ENCODE data around the gene MYH11.

Gene MYH11

DNA sequence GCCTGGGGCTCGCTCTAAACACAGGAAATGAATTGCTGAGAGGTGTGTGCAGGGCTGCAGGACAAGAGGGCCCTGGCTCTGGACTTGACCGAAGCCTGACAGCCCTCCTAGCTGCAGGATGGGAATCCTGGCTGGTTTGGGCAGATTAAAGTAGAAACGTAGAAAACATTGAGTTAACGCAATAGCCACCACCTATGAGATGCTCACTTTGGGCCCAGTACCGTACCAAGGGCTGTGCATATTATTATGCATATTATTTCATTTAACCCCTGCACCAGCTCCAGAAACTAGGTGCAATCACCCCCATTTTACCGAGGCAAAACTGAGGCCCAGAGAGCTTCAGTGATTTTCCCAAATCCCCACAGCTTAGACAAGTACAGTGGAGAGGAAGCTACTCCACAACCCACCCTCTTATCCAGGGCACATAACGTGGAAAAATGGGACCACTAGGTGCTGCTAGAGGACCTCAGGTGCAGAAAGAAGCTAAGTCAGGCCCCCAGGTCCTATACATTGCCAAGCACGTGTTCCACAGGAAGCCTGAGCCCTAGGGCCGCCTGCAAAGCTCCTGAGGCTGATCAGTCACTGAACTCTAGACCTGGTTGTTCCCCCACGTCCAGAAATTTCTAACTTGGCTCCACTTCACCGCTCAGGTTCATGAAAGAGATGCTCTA is 79.2 kb downstream of the MYH11 start:
- no peak for DNase-seq (ENCODE audit: low read depth in 2 of 2)

DNA sequence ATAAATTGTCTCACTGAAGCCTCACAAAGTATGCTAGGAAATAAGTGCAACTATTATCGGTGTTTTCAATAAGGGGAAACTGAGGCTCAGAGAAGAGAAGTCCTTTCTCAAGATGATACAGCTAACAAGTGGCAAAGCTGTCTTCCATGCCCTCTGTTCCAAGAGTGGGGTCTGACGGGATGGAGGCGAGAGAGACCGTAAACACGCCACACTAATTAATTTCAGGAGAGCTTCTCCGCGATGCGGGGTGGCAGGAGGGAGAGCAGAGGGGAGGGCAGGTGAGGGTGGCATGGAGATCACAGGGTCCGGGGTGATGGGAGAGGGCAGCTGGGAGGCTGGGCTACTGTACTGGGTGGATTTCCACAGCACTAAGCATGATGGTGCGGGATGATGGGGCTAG is 80.3 kb downstream of the MYH11 start:
- DNase-seq (ENCODE audit: low read depth in 2 of 2): no peak

DNA sequence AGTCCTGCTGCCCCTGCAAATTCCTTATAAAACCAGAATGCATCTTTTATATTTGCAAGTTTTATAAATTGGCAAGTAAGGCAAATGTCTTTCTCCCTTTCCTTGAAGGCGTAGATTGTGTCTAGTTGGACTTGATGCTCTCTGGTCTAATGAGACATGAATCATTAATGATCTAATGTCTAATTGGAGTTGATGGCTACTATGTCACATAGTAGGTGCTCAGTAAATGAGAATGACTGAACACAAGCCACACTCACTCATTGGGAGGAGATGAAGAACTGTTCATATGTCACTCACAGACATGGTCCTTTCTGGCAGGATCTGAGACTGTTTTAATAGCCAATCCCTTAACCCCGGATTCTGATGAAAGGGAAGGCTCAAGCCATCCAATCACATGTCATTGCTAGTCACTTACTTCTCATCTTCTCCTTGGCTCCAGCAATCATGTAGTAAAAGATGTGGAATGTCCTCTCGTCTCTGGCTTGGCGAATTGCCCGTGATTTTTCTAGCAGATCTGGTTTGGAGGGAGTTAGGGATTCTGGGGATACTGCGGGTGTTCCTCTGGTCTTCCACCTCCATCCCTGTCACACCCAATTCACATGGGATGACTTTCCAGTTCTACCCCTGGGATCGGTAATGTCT is 81.0 kb downstream of the MYH11 start:
- DNase-seq (ENCODE audit: low read depth in 2 of 2): no peak

DNA sequence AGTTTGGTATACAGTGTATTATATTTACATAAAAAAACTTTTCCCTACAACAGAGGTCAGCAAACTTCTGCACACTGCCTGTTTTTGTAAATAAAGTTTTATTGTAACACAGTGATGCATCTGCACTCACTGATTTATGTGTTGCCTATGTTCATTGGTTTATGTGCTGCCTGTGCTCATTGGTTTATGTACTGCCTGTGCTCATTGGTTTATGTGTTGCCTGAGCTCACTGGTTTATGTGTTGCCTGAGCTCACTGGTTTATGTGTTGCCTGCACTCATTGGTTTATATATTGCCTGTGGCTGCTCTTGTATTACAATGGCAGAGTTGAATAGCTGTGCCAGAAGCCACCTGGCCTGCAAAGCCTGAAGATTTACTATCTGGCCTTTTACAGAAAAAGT is 81.6 kb downstream of the MYH11 start:
- DNase-seq (ENCODE audit: low read depth in 2 of 2): no peak

DNA sequence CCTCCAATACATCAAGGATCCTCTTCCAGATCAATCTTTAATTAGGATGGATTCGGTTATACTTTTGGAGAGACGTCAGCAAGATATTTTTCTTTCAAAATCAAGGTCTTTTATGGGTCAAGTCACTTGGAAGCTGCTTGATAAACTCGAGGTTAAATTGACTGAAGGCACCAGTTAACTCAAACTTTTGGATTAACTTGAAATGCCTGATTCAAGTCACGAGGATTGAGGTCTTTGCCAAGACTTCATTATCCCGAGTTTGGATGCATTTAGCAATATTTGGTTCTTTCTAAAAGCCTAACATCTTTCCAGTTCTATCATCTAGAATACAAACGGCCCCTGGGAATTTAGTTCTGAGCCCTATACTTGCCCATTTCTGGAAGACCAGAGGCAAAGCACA is 82.9 kb downstream of the MYH11 start:
- no peak for DNase-seq (ENCODE audit: low read depth in 2 of 2)

DNA sequence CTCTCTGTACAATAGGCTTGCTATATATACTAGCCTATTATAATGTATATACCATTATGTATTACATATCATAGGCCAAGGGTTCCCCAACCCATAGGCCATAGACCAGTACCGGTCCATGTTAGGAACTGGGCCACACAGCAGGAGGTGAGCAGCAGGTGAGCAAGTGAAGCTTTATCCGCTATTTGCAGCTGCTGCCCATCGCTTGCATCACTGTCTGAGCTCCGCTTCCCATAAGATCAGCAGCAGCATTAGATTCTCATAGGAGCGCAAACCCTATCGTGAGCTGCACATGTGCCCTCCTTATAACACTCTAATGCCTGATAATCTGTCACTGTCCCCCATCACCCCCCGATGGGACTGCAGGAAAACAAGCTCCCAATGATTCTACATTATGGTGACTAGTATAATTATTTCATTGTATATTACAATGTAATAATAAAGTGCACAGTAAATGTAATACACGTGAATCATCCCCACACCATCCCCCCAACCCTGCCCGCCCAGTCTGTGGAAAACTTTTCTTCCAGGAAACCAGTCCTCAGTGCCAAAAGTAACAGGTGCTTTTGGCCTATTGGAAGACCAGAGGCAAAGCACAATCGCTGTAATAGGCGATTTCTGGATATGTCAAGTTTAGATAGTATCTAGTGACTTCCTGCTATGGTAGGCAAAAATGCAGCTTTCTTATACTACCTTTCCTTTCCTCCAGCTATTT is 84.1 kb downstream of the MYH11 start:
- no peak for DNase-seq (ENCODE audit: low read depth in 2 of 2)

DNA sequence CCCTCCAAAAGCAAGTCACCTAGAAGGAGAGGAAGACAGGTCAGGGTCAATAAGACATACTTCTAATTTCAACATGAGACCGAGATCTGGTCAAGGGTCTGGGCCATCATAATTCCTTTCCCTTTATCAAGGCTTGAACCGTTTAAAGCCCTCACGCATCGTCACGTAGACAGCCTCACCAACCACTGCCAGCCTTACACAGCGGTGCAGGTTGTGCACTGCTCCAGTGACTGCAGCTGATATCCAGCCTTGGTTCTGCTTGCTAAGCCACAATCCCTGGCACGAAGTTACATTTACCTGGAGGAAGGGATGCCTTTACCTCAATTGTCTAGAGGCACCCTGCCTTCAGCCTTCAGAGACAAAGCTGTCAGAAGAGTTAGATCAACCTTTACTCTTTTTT is 85.1 kb downstream of the MYH11 start:
- no peak for DNase-seq (ENCODE audit: low read depth in 2 of 2)

DNA sequence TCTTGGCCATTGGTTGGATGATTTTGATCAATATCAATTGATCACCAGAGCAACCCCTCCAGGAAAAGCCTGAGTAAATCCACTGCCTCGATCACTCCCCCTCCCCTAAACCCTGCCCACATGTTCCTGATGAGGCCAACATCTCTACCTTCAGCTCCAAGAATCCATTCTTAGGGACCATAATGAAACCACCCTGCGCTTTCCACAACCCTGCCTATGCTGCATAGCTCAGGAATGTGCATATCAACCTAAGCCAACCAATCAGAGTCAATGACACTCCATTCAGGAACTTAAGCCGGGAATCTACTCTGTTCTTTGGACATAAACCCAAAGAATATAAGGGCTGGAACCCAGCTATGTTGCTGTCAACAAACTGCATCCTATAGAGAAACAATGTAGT is 86.3 kb downstream of the MYH11 start:
- no peak for DNase-seq (ENCODE audit: low read depth in 2 of 2)

DNA sequence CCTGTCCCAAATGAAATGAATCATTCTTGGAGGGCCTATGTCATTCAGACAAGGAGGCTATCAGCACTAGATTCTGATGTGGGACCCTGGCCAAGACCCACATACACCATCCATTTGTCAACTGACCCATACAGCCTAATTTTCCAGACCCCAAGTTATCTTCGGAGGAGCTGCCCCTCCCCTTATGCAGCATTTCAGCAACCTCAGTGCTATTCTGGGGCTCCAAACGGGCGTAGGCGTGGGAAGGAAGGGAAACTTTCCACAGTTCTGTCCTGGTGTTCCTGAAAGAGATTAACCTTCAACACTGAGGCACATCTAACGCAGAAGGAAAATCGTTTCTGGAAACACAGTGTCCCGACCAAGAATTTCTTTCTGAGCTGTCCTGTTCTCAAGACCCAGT is 86.7 kb downstream of the MYH11 start:
- DNase-seq (ENCODE audit: low read depth in 2 of 2): no peak

DNA sequence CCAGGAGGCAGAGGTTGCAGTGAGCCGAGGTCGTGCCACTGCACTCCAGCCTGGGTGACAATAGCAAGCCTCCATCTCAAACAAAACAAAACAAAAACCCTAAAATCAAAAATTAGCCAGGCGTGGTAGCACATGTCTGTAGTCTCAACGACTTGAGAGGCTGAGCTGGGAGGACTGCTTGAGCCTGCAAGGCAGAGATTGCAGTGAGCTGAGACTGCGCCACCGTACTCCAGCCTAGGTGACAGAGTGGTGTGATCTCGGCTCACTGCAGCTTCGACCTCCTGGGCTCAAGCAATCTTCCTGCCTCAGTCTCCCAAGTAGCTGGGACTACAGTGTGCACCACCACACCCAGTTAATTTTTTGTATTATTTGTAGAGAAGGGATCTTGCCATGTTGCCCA is 87.6 kb downstream of the MYH11 start:
- no peak for DNase-seq (ENCODE audit: low read depth in 2 of 2)

DNA sequence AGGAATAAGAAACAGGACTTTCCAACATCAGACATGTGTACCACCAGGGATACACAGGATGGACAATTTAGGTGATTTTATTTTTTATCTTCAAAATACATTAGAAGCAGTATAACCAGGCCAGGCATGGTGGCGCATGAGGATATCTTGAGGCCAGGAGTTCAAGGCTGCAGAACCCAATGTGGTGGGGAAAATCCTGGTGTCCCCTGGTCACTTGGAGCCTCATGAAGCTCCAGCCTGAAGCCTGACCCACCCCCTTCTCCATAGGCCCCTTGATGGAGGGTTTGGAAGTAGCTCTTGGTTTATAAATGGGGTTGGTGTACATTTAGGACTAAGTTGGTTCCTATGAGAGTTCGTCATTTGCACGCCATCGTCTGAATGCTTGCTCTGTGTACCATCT is 88.6 kb downstream of the MYH11 start:
- no peak for DNase-seq (ENCODE audit: low read depth in 2 of 2)

DNA sequence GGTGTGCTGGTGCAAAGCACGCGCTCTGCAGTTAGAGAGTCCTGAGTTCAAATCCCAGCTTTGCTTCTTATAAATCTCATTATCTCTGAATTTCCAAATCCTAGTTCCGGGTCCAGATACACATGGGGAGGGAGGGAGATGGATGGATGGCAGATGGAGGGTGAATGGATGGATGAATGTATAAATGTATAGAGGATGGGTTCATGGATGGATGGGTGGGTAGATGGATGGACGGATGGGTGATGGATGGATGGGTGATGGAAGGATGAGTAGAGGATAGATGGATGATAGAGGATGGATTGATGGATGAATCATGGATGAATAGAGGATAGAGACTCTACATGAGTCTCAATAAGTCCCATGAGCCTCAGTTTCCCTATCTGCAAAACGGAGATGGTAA is 89.9 kb downstream of the MYH11 start:
- no peak for DNase-seq (ENCODE audit: low read depth in 2 of 2)

DNA sequence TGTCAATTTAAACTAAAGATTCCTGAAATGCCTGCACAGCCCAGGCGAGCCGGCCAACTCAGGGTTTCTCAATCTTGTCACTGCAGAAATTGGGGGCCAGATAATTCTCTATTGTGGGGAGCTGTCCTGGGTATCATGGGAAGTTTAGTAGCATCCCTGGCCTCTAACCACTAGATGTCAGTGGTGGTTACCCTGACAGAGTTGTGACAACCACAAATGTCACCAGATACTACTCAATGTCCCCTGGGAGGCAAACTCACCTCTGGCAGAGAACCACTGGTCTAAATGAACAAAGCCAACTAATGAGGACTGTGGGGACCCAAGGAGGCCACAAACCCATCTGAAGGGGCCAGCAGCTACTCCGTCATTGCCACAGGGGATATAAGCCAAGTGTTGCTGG is 90.9 kb downstream of the MYH11 start:
- no peak for DNase-seq (ENCODE audit: low read depth in 2 of 2)

DNA sequence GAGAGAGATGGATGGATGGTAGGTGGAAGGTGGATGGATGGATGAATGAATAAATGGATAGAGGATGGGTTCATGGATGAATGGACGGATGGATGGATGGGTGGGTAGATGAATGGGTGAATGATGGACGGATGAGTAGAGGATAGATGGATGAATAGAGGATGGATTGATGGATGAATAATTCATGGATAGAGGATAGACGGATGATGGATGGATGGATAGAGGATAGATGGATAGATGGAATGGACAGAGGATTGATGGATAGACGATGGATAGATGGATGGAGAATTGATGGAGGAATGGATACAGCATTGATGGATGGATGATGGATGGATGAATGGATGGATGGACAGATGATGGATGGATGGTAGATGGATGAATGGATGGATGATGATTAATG is 91.7 kb downstream of the MYH11 start:
- DNase-seq (ENCODE audit: low read depth in 2 of 2): no peak

DNA sequence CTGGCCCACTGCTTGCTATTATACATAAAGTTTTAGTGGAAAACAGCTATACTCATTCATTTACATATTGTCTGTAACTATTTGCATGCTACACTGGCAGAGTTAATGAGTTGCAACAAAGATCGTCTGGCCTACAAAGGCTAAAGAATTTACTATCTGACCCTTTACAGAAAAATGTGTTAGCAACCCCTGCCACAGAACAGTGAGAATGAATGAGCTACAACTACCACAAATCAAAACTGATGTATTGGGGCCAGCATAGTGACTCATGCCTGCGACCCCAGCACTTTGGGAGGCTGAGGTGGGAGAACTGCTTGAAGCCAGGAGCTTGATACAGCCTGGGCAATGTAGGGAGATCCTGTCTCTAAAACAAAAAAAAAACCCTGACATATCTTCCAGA is 92.7 kb downstream of the MYH11 start:
- no peak for DNase-seq (ENCODE audit: low read depth in 2 of 2)

DNA sequence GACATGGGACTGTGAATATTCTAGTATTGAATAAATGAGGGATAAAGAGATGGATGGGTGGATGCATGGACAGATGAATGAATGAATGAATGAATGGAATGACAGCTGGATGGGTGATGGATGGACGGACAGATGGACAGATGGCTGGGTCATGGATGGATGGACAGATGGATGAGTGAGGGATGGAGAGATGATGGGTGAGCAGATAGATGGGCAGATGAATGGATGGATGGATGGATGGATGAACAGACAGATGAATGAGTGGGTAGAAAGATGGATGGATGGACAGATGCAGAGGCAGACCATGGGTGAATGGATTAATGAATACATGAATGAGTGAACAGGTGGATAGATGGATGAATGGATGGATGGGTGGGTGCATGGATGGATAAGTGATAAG is 96.7 kb downstream of the MYH11 start:
- DNase-seq (ENCODE audit: low read depth in 2 of 2): no peak

DNA sequence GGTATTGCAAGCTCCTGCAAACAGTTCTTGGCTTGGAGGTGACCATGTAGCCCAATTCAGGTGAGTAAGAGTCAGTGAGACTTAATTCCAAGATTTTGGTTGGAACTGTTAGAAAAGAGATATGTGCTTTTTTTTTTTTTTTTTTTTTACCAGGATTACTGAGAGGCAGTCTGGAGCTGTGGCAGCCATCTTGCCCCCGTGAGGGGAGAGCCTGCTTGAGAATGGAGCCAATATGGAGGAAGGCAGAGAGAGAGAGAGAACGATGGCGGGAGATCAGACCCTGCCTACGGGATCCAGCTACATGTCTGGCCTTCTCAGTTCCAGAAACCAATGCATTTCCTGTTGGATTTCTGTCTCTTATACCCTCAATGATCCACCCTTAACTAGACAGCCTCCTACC is 97.8 kb downstream of the MYH11 start:
- no peak for DNase-seq (ENCODE audit: low read depth in 2 of 2)

DNA sequence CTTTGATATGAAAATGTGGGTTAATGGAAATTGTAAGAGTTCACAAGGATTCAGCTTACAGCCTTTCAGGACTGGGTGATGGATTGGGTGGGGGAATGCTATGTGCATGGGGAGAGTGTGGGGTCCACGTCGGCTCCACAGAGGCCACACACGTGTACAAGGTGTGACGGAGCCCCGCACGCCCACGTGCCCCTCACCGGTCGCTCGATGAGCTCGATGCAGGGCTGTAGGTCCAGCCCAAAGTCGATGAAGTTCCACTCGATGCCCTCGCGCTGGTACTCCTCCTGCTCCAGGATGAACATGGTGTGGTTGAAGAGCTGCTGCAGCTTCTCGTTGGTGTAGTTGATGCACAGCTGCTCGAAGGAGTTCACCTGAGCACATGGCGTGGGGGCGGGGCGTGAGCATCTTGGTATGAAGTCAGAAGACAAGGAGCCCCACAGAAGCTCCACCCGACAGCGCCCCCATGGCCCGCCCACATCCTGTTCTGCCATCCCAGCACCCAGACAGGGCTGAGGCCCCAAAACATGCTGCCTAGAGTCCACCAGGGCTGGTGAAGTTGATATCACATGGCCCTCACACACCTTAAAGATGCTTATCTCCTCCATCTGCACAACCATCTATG is 99.1 kb downstream of the MYH11 start:
- DNase-seq (ENCODE audit: low read depth in 2 of 2): no peak

DNA sequence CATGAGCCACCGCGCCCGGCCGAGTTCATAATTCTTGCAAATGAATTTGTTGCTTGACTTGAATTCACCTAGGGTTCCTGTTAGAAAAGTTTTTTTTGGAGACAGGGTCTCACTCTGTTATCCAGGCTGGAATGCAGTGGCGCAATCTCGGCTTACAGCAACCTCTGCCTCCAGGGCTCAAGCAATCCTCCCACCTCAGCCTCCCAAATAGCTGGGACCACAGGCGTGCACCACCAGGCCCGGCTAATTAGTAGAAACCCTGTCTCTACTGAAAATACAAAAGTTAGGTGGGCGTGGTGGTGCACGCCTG is 99.8 kb downstream of the MYH11 start:
- no peak for DNase-seq (ENCODE audit: low read depth in 2 of 2)

DNA sequence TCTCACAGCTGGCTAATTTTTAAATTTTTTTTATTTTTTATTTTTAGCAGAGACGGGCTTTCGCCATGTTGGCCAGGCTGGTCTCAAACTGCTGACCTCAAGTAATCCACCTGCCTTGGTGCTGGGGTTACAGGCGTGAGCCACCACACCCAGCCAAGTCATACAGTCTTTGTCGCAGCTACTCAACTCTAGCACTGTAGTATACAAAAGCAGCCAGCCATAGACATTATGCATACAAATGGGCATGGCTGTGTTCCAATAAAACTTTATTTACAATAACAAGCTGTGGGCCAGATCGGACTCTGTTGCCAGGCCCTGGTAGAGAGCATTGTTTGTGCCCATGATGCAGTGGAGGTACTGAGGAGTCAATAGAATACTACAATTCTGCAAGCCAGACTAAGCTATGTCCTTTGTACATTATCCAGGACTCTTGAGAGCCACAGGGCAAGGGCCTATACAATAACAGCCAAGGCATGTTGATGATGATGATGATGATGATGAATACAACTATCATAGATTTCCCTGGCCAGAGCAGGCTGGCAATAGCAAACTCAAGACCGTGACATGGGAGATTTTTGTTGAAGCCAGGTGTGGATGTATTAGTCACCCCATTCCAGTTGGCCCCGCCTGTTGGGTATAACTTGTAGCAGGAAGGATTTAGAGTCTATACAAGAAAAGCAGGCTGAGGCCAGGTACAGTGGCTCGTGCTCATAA is 101.8 kb downstream of the MYH11 start:
- no peak for DNase-seq (ENCODE audit: low read depth in 2 of 2)

DNA sequence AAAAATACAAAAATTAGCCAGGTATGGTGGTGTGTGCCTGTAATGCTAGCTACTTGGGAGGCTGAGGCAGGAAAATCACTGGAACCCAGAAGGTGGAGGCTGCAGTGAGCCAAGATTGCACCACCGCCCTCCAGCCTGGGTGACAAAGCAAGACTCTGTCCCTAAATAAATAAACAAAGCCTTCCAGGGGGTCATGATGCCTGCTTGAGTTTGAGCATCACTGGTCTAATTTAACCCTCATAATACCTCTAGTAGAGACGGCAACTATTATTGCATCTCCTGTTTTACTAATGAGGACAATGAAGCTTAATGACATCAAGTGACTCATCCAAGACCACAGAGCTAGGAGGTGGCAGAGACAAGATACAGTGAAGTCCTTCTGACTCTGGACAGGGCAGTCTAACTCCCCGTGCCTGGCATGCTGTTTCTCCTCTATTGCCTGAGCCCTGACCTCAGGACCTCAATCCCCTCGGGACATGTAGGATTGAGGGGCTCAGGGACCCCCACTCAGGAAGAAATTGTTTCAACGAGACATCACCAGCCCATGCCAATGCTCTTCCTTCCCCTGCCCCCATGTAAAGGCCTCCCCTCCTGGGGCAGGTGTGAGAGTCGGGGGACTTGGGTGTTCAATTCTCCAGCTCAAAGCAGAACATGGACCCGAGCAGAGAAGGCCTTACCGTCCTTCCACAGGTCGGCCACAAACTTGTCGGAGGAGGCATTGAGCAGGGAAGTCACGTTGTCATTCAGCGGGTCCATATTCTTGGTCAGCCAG is 103.9 kb downstream of the MYH11 start:
- DNase-seq (ENCODE audit: low read depth in 2 of 2): no peak

DNA sequence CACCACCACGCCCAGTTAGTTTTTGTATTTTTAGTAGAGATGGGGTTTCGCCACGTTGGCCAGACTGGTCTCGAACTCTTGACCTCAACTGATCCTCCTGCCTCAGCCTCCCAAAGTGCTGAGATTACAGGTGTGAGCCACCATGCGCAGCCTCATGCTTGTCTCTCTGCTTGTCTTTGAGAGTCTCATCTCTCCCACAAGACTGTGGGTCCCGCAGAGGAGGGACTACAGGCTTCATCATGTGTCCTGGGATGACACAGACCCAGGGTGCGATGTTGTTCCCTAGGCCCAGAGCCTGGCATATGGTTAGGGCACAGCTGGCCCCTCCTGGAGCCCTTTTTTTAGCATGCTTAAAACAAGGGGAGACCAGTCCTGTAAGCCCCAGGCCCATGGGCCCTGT is 104.9 kb downstream of the MYH11 start:
- no peak for DNase-seq (ENCODE audit: low read depth in 2 of 2)

Data from stimulated activated CD8-positive, alpha-beta memory T cell treated with anti-CD3 and anti-CD28 coated beads, Interleukin-7, amount 100 ng/mL, for 1 hour (primary cell).